GM18909 (cell line): ENCODE data around the gene C3orf18.

Experiments used
- ATAC-seq: cut with Tn5 transposase; IDR thresholded peaks from one replicate; pipeline ENCODE4 v1.9.1; 2021; ENCODE audit warnings: mild to moderate bottlenecking; ENCODE audit not compliant: unreplicated experiment, poor library complexity

Gene C3orf18

GRCh38 chr3:50552598-50552997 lies 14.9 kb downstream of the C3orf18 start:
- no peak for ATAC-seq

GRCh38 chr3:50551681-50552435 lies 15.7 kb downstream of the C3orf18 start:
- no peak for ATAC-seq

- ATAC-seq: no peak
Measured at GRCh38 chr3:50551054-50551659, 16.4 kb downstream of the C3orf18 start.

- no peak for ATAC-seq
Measured at GRCh38 chr3:50550079-50550736, 17.3 kb downstream of the C3orf18 start.

GRCh38 chr3:50549226-50549625 lies 18.3 kb downstream of the C3orf18 start:
- no peak for ATAC-seq

GRCh38 chr3:50545781-50546180 lies 21.8 kb downstream of the C3orf18 start:
- ATAC-seq: no peak

GRCh38 chr3:50542177-50543034 lies 25.1 kb downstream of the C3orf18 start:
- no peak for ATAC-seq

GRCh38 chr3:50539356-50540286 lies 27.9 kb downstream of the C3orf18 start:
- no peak for ATAC-seq

GRCh38 chr3:50537421-50538129 lies 30.0 kb downstream of the C3orf18 start:
- ATAC-seq: no peak

- no peak for ATAC-seq
Measured at GRCh38 chr3:50536471-50537180, 30.9 kb downstream of the C3orf18 start.

- no peak for ATAC-seq
Measured at GRCh38 chr3:50534681-50535330, 32.7 kb downstream of the C3orf18 start.

GRCh38 chr3:50533807-50534461 lies 33.6 kb downstream of the C3orf18 start:
- no peak for ATAC-seq

GRCh38 chr3:50533316-50533715 lies 34.2 kb downstream of the C3orf18 start:
- ATAC-seq: no peak

- no peak for ATAC-seq
Measured at GRCh38 chr3:50532062-50532705, 35.4 kb downstream of the C3orf18 start.

- no peak for ATAC-seq
Measured at GRCh38 chr3:50531201-50531600, 36.3 kb downstream of the C3orf18 start.

GRCh38 chr3:50530001-50530970 lies 37.3 kb downstream of the C3orf18 start:
- ATAC-seq: no peak
